ENCODE data around the gene ALK. TPM values are rescaled to one million over a fixed set of nuclear protein-coding genes. Genes with fewer than 3 reads are reported as not detected.

Gene ALK
- total RNA-seq, 1 donor from 2014 or later, result under 0.01 TPM

DNA sequence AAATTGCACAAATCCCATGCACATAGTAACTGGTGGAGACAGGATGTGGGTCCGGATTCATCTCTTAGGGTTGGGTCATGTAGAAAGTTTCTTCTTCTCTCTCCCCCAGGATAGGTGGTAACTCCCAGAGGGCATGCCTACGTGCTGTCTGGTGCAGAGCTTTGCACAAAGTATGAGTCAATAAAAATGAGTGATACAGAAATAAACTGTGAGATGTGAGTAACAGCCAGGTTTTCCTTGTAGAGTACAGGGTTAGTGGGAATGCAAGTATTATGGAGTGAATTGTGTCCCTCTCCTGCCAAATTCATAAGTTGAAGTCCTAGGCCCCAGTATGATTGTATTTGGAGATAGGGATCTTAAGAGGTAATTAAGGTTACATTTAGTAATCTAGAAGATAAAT is 289.4 kb downstream of the ALK start:
- TF ChIP-seq CTCF (conservative IDR thresholded peaks at IDR 0.05; ENCODE audit: low read depth, low read length), result no peak
- no peak for DNase-seq (ENCODE audit: low read depth)
- no peak overlapping the region for H3K4me3 ChIP-seq (ENCODE audit: low read depth, low read length)

DNA sequence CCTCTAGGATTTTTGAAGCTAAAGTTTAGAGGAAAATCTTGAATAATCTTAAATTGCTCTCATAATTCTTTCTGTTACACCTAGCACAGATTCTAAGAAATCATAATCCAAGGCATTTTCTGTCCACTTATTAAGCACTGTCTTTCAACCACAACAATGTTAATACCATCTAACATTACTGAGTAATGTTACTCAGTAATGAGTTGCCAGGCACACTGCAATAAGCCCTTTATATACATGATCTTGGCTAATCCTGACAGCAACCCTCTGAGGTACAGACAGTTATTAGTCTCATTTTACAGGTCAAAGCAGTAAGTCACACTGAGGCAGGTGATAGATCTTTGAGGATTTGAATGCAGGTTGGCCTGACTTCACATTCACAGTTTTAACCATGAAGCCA is 291.9 kb downstream of the ALK start:
- no peak for TF ChIP-seq CTCF (conservative IDR thresholded peaks at IDR 0.05; ENCODE audit: low read depth, low read length)
- H3K4me3 ChIP-seq (ENCODE audit: low read depth, low read length), result no peak overlapping the region
- DNase-seq (ENCODE audit: low read depth), result no peak

DNA sequence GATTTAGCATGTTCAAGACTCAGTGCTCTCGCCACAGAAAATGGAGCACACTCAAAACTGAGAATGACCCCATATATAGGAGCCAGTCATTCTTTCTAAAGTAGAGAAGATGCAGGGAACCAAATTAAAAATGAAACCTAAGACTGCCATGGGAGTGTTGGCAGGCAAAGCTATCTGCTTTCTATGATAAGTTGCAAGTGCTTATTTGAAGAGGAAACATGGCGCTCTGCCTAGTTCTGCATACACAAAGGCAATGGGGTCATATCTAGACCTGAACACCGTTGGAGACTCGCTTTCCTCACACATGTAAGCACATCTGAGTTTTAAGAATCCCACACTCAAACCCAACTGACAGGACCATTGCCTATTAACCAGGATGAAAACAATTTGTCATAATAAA is 292.5 kb downstream of the ALK start:
- no peak for DNase-seq (ENCODE audit: low read depth)
- TF ChIP-seq CTCF (conservative IDR thresholded peaks at IDR 0.05; ENCODE audit: low read depth, low read length), result no peak
- no peak overlapping the region for H3K4me3 ChIP-seq (ENCODE audit: low read depth, low read length)

GRCh38 chr2:29628108-29628745 is 293.2 kb downstream of the ALK start:
- no peak for TF ChIP-seq CTCF (conservative IDR thresholded peaks at IDR 0.05; ENCODE audit: low read depth, low read length)
- no peak for DNase-seq (ENCODE audit: low read depth)
- H3K4me3 ChIP-seq (ENCODE audit: low read depth, low read length), result no peak overlapping the region

DNA sequence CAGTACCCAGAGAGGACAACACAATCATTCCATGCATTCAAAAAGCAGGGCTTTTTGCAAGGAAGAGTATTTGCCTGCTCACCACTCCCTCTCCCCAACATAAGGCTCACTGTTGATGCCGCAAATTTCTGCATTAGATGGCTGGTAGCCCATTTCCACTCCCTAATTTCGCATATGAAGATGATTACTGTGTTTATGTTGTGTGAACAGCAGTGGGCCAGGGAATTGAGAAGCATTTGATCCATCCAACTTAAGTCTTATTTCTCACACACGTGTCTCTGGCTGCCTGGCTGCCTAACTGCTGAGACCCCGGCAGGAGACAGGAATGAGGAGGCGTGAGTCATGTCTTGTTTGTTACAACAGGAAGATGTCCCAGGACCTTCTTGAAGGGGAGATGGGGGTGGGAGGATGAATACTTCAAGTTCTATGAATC is 294.1 kb downstream of the ALK start:
- DNase-seq (ENCODE audit: low read depth), result no peak
- no peak overlapping the region for H3K4me3 ChIP-seq (ENCODE audit: low read depth, low read length)

GRCh38 chr2:29620890-29621289 is 300.5 kb downstream of the ALK start:
- no peak overlapping the region for H3K4me3 ChIP-seq (ENCODE audit: low read depth, low read length)
- no peak for TF ChIP-seq CTCF (conservative IDR thresholded peaks at IDR 0.05; ENCODE audit: low read depth, low read length)
- DNase-seq (ENCODE audit: low read depth), result no peak

More for the DNA sequence above, 294.1 kb downstream of the ALK start:
- TF ChIP-seq CTCF (conservative IDR thresholded peaks at IDR 0.05; ENCODE audit: low read depth, low read length), result no peak

GRCh38 chr2:29619689-29620088 is 301.7 kb downstream of the ALK start:
- no peak overlapping the region for H3K4me3 ChIP-seq (ENCODE audit: low read depth, low read length)
- TF ChIP-seq CTCF (conservative IDR thresholded peaks at IDR 0.05; ENCODE audit: low read depth, low read length), result no peak
- no peak for DNase-seq (ENCODE audit: low read depth)
